Astrocyte (in vitro differentiated cells and primary cell): ENCODE measurements around the gene BCAR1. TPM values are rescaled to one million over a fixed set of nuclear protein-coding genes. Genes with fewer than 3 reads are reported as not detected.

ENCODE experiments used
- DNase-seq: peaks from one replicate; pipeline ENCODE4 v3.0.0-alpha.2; 2010; ENCODE audit warnings: low read depth
- FAIRE-seq: peaks from 2 replicates; lab custom pipeline; 2011; peaks lifted over from hg19 to GRCh38; lab: Jason Lieb, UNC
- H2AFZ ChIP-seq: 2 replicates; pipeline ENCODE4 v1.6.0; 2012; ENCODE audit warnings: low read depth, low read length, inconsistent platforms
- H3K27ac ChIP-seq: 2 replicates; pipeline ENCODE4 v1.5.1; 2011; ENCODE audit warnings: low read depth, low read length, inconsistent platforms
- H3K27me3 ChIP-seq: 2 replicates; pipeline ENCODE4 v1.6.0; 2011; ENCODE audit warnings: low read length, inconsistent platforms; ENCODE audit not compliant: insufficient read depth
- H3K36me3 ChIP-seq: 2 replicates; pipeline ENCODE4 v1.5.1; 2011; ENCODE audit warnings: low read length, inconsistent platforms; ENCODE audit not compliant: insufficient read depth
- H3K4me1 ChIP-seq: 2 replicates; pipeline ENCODE4 v1.5.1; 2011; ENCODE audit warnings: low read length, inconsistent platforms; ENCODE audit not compliant: insufficient read depth
- H3K4me2 ChIP-seq: 2 replicates; pipeline ENCODE4 v1.6.0; 2012; ENCODE audit warnings: low read length, inconsistent platforms
- H3K4me3 ChIP-seq: 2 replicates; pipeline ENCODE4 v1.5.1; 2011; ENCODE audit warnings: low read depth, mild to moderate bottlenecking, low read length, inconsistent platforms; ENCODE audit not compliant: insufficient read depth
- H3K79me2 ChIP-seq: 2 replicates; pipeline ENCODE4 v1.6.0; 2012; ENCODE audit warnings: mild to moderate bottlenecking, low read length, inconsistent platforms; ENCODE audit not compliant: insufficient read depth
- H3K9ac ChIP-seq: 2 replicates; pipeline ENCODE4 v1.6.0; 2012; ENCODE audit warnings: mild to moderate bottlenecking, low read length, inconsistent platforms
- H3K9me3 ChIP-seq: 2 replicates; pipeline ENCODE4 v1.5.1; 2012; ENCODE audit warnings: low read depth, mild to moderate bottlenecking, low read length, inconsistent platforms; ENCODE audit not compliant: insufficient read depth
- H4K20me1 ChIP-seq: 2 replicates; pipeline ENCODE4 v1.6.0; 2012; ENCODE audit warnings: low read length, inconsistent platforms; ENCODE audit not compliant: insufficient read depth
- H3K27ac Mint-ChIP-seq: one replicate; pipeline ENCODE4 v1.8.0; 2021; ENCODE audit warnings: mild to moderate bottlenecking, mixed read lengths; ENCODE audit not compliant: unreplicated experiment
- H3K27me3 Mint-ChIP-seq: one replicate; pipeline ENCODE4 v1.8.0; 2021; ENCODE audit warnings: low read depth, mixed read lengths; ENCODE audit not compliant: unreplicated experiment
- H3K36me3 Mint-ChIP-seq: one replicate; pipeline ENCODE4 v1.8.0; 2021; ENCODE audit warnings: low read depth, mixed read lengths; ENCODE audit not compliant: unreplicated experiment
- H3K4me1 Mint-ChIP-seq: one replicate; pipeline ENCODE4 v1.8.0; 2021; ENCODE audit warnings: low read depth, mixed read lengths; ENCODE audit not compliant: unreplicated experiment
- H3K4me3 Mint-ChIP-seq: one replicate; pipeline ENCODE4 v1.8.0; 2021; ENCODE audit warnings: mild to moderate bottlenecking, moderate library complexity, mixed read lengths; ENCODE audit not compliant: unreplicated experiment
- H3K9me3 Mint-ChIP-seq: one replicate; pipeline ENCODE4 v1.8.0; 2021; ENCODE audit warnings: mild to moderate bottlenecking, mixed read lengths; ENCODE audit not compliant: unreplicated experiment
- CTCF ChIP-seq: IDR thresholded peaks from 2 replicates; pipeline ENCODE4 v1.5.1; 2011; ENCODE audit warnings: low read depth, mild to moderate bottlenecking, inconsistent platforms, low read length, moderate library complexity; ENCODE audit not compliant: insufficient read depth
- EZH2 ChIP-seq: IDR thresholded peaks from 2 replicates; pipeline ENCODE4 v1.6.1; 2012; ENCODE audit warnings: mild to moderate bottlenecking, low read length, inconsistent platforms; ENCODE audit not compliant: insufficient read depth
- total RNA-seq: library from RNA; stranded (reverse); gene quantifications from 2 replicates; pipeline ENCODE4 v1.2.1, GENCODE V29; 2021

Gene BCAR1
- total RNA-seq, 1 donor from 2014 or later, result 296 TPM

GRCh38 chr16:75267631-75268264 is 16.3 kb upstream of the BCAR1 start:
- H3K9me3 ChIP-seq, result no peaks in the 10 kb centered on the region
- H3K36me3 ChIP-seq, result no peaks in the 10 kb centered on the region
- no peaks in the 10 kb centered on the region for H3K27me3 ChIP-seq
- peaks cover 37% of the 10 kb centered on the region for H3K4me1 ChIP-seq
- H4K20me1 ChIP-seq, result peaks cover 23% of the 10 kb centered on the region
- H3K4me1 Mint-ChIP-seq, result peaks cover 16% of the 10 kb centered on the region
- H3K4me3 Mint-ChIP-seq, result no peak overlapping the region
- H3K4me3 ChIP-seq, result no peak overlapping the region
- no peak for TF ChIP-seq EZH2
- no peak for TF ChIP-seq CTCF
- FAIRE-seq (no peak), DNase-seq (no peak)
- no peak overlapping the region for H3K27ac Mint-ChIP-seq
- H3K36me3 Mint-ChIP-seq, result peaks cover 5% of the 10 kb centered on the region
- peak overlapping the region; percentile 23 for H3K4me2 ChIP-seq
- H3K27me3 Mint-ChIP-seq, result no peaks in the 10 kb centered on the region
- H3K9me3 Mint-ChIP-seq, result no peaks in the 10 kb centered on the region
- no peak overlapping the region for H3K27ac ChIP-seq
- no peak overlapping the region for H2AFZ ChIP-seq
- H3K79me2 ChIP-seq, result peaks cover 39% of the 10 kb centered on the region
- no peak overlapping the region for H3K9ac ChIP-seq

GRCh38 chr16:75266738-75267630 is 15.6 kb upstream of the BCAR1 start:
- Mint-ChIP-seq H3K27ac (no peak overlapping the region), H3K27me3 (no peaks in the 10 kb centered on the region), H3K4me1 (peaks cover 20% of the 10 kb centered on the region), H3K9me3 (no peaks in the 10 kb centered on the region), H3K36me3 (peaks cover 7% of the 10 kb centered on the region), H3K4me3 (peak overlapping the region; percentile 84)
- H3K36me3 ChIP-seq, result no peaks in the 10 kb centered on the region
- TF ChIP-seq CTCF, result no peak
- TF ChIP-seq EZH2, result no peak
- H3K4me3 ChIP-seq, result no peak overlapping the region
- H3K4me1 ChIP-seq, result peaks cover 40% of the 10 kb centered on the region
- no peak overlapping the region for H2AFZ ChIP-seq
- no peaks in the 10 kb centered on the region for H3K9me3 ChIP-seq
- H3K79me2 ChIP-seq, result peaks cover 46% of the 10 kb centered on the region
- H4K20me1 ChIP-seq, result peaks cover 30% of the 10 kb centered on the region
- H3K4me2 ChIP-seq, result peak overlapping the region; percentile 98
- H3K9ac ChIP-seq, result peak overlapping the region; percentile 100
- H3K27me3 ChIP-seq, result no peaks in the 10 kb centered on the region
- DNase-seq (no peak), FAIRE-seq (no peak)
- no peak overlapping the region for H3K27ac ChIP-seq
